ENCODE measurements around the gene LGMN. TPM values are rescaled to one million over a fixed set of nuclear protein-coding genes. Genes with fewer than 3 reads are reported as not detected.

The LGMN gene
- total RNA-seq, 2 donors from 2014 or later, result 83.6 to 167 TPM

DNA sequence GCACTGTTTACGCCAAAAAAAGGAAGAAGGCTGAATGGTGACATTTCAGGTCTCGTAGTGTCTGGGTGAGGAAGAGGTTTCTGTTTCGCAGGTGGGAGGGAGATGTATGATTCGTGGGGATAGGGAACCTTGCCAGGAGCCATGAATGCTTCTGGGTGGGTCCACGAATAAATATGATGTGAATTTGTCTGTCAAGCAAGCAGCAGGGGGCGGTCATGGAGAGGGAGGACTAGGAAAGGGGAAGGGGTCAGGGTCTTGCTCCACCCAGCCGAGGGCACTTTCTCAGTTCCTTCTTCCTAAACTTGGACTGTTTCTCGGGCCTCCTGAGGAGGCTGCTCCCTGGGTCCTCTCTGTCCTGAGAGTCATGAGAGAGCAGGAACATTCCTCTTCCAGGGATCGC, 72.5 kb downstream of the LGMN start:
- Histone ChIP-seq H3K27ac (no peak overlapping the region), H3K4me3 (no peak overlapping the region), H3K27me3 (replicated peaks; ENCODE audit: insufficient read depth) (no peaks in the 10 kb centered on the region), H3K4me1 (ENCODE audit: control insufficient read depth in 1 of 2, low read depth in 2 of 2) (peaks cover 2 to 9% of the 10 kb centered on the region in 2 donors), H3K36me3 (peaks cover 27% of the 10 kb centered on the region), H3K9me3 (no peaks in the 10 kb centered on the region)
- TF ChIP-seq, protein P1, sequence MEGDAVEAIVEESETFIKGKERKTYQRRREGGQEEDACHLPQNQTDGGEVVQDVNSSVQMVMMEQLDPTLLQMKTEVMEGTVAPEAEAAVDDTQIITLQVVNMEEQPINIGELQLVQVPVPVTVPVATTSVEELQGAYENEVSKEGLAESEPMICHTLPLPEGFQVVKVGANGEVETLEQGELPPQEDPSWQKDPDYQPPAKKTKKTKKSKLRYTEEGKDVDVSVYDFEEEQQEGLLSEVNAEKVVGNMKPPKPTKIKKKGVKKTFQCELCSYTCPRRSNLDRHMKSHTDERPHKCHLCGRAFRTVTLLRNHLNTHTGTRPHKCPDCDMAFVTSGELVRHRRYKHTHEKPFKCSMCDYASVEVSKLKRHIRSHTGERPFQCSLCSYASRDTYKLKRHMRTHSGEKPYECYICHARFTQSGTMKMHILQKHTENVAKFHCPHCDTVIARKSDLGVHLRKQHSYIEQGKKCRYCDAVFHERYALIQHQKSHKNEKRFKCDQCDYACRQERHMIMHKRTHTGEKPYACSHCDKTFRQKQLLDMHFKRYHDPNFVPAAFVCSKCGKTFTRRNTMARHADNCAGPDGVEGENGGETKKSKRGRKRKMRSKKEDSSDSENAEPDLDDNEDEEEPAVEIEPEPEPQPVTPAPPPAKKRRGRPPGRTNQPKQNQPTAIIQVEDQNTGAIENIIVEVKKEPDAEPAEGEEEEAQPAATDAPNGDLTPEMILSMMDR (IDR thresholded peaks at IDR 0.05), result no peak
- DNase-seq (ENCODE audit: low spot score) (no peak), ATAC-seq (ENCODE audit: insufficient number of reproducible peaks, low FRiP score, low read depth) (no peak)

DNA sequence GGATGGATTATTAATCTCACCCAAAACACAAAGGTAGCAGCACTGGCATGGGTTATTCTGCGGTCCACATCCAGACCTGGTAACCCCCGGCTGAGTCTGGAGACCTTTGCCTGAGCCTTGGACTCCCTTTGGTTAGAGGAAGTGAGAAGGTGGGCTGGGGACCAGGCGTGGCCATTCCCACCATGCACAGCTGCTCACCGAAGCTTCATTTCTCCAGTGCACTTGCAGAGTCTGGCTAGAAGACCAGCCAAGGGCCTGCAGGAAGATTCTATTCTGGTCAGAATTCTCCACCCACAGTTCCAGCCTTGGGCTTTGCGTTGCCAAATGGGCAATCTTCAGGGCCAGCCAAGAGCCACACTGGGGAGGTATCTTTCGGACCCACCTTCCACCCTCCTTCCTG, 73.0 kb downstream of the LGMN start:
- H3K9me3 ChIP-seq, result no peaks in the 10 kb centered on the region
- TF ChIP-seq, protein P1 (IDR thresholded peaks at IDR 0.05), result no peak
- H3K27ac ChIP-seq, result no peak overlapping the region
- H3K27me3 ChIP-seq (replicated peaks; ENCODE audit: insufficient read depth), result no peaks in the 10 kb centered on the region
- peaks cover 31% of the 10 kb centered on the region for H3K36me3 ChIP-seq
- peaks cover 0 to 6% of the 10 kb centered on the region in 2 donors for H3K4me1 ChIP-seq (ENCODE audit: control insufficient read depth in 1 of 2, low read depth in 2 of 2)
- no peak overlapping the region for H3K4me3 ChIP-seq
- ATAC-seq (ENCODE audit: insufficient number of reproducible peaks, low FRiP score, low read depth) (no peak), DNase-seq (ENCODE audit: low spot score) (no peak)

DNA sequence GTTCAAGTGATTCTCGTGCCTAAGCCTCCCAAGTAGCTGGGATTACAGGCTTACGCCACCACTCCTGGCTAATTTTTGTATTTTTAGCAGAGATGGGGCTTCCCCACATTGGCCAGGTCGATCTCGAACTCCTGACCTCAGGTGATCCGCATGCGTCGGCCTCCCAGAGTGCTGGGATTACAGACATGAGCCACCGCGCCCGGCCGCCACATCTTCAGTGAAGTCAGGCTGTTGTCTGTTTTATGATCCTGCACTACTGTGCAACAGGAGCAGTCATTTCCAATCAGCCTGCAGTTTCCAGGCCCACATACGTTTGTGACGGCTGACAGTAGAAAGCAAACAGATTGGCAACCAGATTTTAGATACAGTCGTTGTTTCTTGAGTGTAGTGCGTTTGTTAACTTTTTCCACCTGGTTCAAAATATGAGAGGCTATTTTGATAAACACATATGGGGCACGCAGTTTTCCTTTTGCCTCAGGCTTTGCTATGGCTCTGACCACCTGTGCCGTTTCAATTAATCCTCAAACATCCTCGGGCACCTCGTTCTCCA, 74.8 kb downstream of the LGMN start:
- TF ChIP-seq, protein P1 (IDR thresholded peaks at IDR 0.05), result no peak
- Histone ChIP-seq H3K36me3 (peaks cover 23% of the 10 kb centered on the region), H3K4me1 (ENCODE audit: control insufficient read depth in 1 of 2, low read depth in 2 of 2) (peaks cover 0 to 6% of the 10 kb centered on the region in 2 donors), H3K4me3 (no peak overlapping the region), H3K9me3 (no peaks in the 10 kb centered on the region), H3K27me3 (replicated peaks; ENCODE audit: insufficient read depth) (no peaks in the 10 kb centered on the region), H3K27ac (no peak overlapping the region)
- ATAC-seq (ENCODE audit: insufficient number of reproducible peaks, low FRiP score, low read depth) (no peak), DNase-seq (ENCODE audit: low spot score) (no peak)

DNA sequence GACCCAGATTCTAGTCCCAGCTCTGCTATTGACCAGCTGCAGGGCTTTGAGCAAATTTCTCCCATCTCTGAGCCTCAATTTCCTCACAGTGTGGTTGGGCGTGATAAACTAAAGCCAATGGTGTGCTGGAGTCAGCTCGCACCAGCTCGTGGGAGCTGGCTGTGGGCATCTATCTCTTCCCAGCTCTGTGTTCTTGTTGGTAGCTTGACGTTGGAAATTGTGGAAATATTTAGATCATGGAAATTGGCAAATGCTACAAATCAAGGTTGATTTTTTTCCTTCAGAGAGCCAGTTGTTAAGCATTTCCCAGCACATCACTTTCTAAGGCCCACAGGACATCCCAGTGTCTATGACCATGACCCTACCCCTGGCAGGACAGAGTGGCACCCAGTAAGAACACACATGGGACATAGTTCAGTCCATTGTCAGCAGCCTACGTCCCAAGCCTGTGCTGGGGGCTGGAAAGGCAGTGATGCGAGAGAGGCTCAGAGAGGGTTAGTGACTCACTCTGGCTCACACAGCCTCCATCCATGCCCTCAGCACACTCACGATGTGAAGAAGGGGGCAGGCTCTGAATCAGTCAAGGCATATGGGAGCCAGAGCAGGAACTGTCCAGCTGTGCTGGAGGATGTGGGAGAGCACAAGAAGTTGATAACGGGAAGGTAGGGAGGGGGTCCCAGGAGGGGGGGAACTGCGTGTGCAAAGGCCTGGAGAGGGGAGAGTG, 77.6 kb downstream of the LGMN start:
- DNase-seq (ENCODE audit: low spot score) (no peak), ATAC-seq (ENCODE audit: insufficient number of reproducible peaks, low FRiP score, low read depth) (no peak)
- no peak overlapping the region for H3K4me3 ChIP-seq
- peaks cover 22% of the 10 kb centered on the region for H3K36me3 ChIP-seq
- H3K9me3 ChIP-seq, result no peaks in the 10 kb centered on the region
- TF ChIP-seq, protein P1 (IDR thresholded peaks at IDR 0.05), result no peak
- H3K4me1 ChIP-seq (ENCODE audit: control insufficient read depth in 1 of 2, low read depth in 2 of 2), result peaks cover 0 to 6% of the 10 kb centered on the region in 2 donors
- H3K27me3 ChIP-seq (replicated peaks; ENCODE audit: insufficient read depth), result no peaks in the 10 kb centered on the region
- no peak overlapping the region for H3K27ac ChIP-seq

DNA sequence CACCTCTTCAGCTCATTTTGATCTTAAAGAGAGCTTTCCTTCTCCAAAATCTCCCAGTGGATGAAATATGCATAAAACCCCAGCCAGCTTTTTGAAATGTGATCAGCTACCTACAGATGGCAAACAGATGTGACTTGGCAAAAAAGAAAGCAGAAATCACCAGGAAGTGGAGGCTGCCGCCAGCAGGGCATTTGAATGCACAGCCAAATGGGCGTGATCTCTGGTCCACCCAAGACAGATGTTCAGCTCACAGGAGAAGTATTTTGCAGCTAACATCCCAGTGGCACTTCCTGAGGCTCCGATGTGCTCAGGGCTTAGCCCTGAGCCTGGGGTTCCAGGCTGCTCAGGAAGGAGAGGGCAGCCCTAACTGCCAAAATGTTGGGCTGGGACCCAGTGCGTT, 78.3 kb downstream of the LGMN start:
- no peaks in the 10 kb centered on the region for H3K27me3 ChIP-seq (replicated peaks; ENCODE audit: insufficient read depth)
- DNase-seq (ENCODE audit: low spot score), result no peak
- H3K36me3 ChIP-seq, result peaks cover 22% of the 10 kb centered on the region
- H3K9me3 ChIP-seq, result no peaks in the 10 kb centered on the region
- no peak overlapping the region for H3K27ac ChIP-seq
- no peaks in the 10 kb centered on the region for H3K4me1 ChIP-seq (ENCODE audit: control insufficient read depth in 1 of 2, low read depth in 2 of 2)
- TF ChIP-seq, protein P1 (IDR thresholded peaks at IDR 0.05), result no peak
- ATAC-seq (ENCODE audit: insufficient number of reproducible peaks, low FRiP score, low read depth), result no peak
- H3K4me3 ChIP-seq, result no peak overlapping the region

Measured in thoracic aorta (tissue), 2 donors.